Activated CD4-positive, alpha-beta T cell treated with anti-CD3 and anti-CD28 coated beads, Interleukin-2, amount 10 ng/mL, durations not matched to agents 24 days and 14 days (primary cell): ENCODE measurements around the gene DOK1. TPM values are rescaled to one million over a fixed set of nuclear protein-coding genes. Genes with fewer than 3 reads are reported as not detected.

Experiments used
- DNase-seq: peaks from one replicate; pipeline ENCODE4 v3.0.0; 2022
- H3K27ac Mint-ChIP-seq: one replicate; pipeline ENCODE4 v1.8.0; 2022; ENCODE audit warnings: mild to moderate bottlenecking, mixed read lengths
- H3K27me3 Mint-ChIP-seq: one replicate; pipeline ENCODE4 v1.8.0; 2022; ENCODE audit warnings: mixed read lengths
- H3K36me3 Mint-ChIP-seq: one replicate; pipeline ENCODE4 v1.8.0; 2022; ENCODE audit warnings: low read depth, mild to moderate bottlenecking, mixed read lengths
- H3K4me1 Mint-ChIP-seq: one replicate; pipeline ENCODE4 v1.8.0; 2021; ENCODE audit warnings: mixed read lengths
- H3K4me3 Mint-ChIP-seq: one replicate; pipeline ENCODE4 v1.8.0; 2022; ENCODE audit warnings: mild to moderate bottlenecking, moderate library complexity, mixed read lengths
- H3K9me3 Mint-ChIP-seq: one replicate; pipeline ENCODE4 v1.8.0; 2021; ENCODE audit warnings: mixed read lengths
- intact Hi-C: fragments of 100-400 bp; cut with micrococcal nuclease; formaldehyde crosslinking; loops from one replicate; pipeline ENCODE4 v1.15.1; 2023
- total RNA-seq: library from RNA; stranded (reverse); gene quantifications from 2 replicates; pipeline ENCODE4 v1.2.3, GENCODE V29; 2022

The DOK1 gene
- total RNA-seq, 1 donor from 2014 or later = 34.2 TPM

- H3K4me3 Mint-ChIP-seq = peak overlapping the region; percentile 81
- DNase-seq = peak; percentile 68
- peaks cover 80% of the 10 kb centered on the region for H3K27me3 Mint-ChIP-seq
- peaks cover 7% of the 10 kb centered on the region for H3K9me3 Mint-ChIP-seq
- H3K27ac Mint-ChIP-seq = peak overlapping the region; percentile 72
- H3K4me1 Mint-ChIP-seq = peaks cover 25% of the 10 kb centered on the region
- H3K36me3 Mint-ChIP-seq = peaks cover 9% of the 10 kb centered on the region
- intact Hi-C loops = loop anchor here (1.0 kb wide), 1 partner anchor 16 kb away; the partner anchor contains the start of gene LBX2
Observed at GRCh38 chr2:74515271-74515980, 39.1 kb upstream of the DOK1 start.

- peak overlapping the region; percentile 79 for H3K4me3 Mint-ChIP-seq
Observed at GRCh38 chr2:74515981-74516633, 38.4 kb upstream of the DOK1 start.

GRCh38 chr2:74516650-74517049, 37.9 kb upstream of the DOK1 start:
- Mint-ChIP-seq H3K27ac (no peak overlapping the region), H3K9me3 (peaks cover 7% of the 10 kb centered on the region), H3K27me3 (peaks cover 77% of the 10 kb centered on the region), H3K4me3 (peak overlapping the region; percentile 79), H3K36me3 (peaks cover 9% of the 10 kb centered on the region), H3K4me1 (peaks cover 19% of the 10 kb centered on the region)
- intact Hi-C loops = loop anchor here (1.0 kb wide), 1 partner anchor 13 kb away; the partner anchor contains the start of genes AUP1 and HTRA2
- DNase-seq = no peak

More at GRCh38 chr2:74515981-74516633, 38.4 kb upstream of the DOK1 start:
- intact Hi-C loops = loop anchor here (1.0 kb wide), 1 partner anchor 17 kb away; the partner anchor contains the start of gene LBX2
- Mint-ChIP-seq H3K4me1 (peaks cover 21% of the 10 kb centered on the region), H3K9me3 (peaks cover 7% of the 10 kb centered on the region), H3K36me3 (peaks cover 9% of the 10 kb centered on the region), H3K27ac (no peak overlapping the region), H3K27me3 (peaks cover 81% of the 10 kb centered on the region)
- peak; percentile 93 for DNase-seq

GRCh38 chr2:74522516-74522915, 32.0 kb upstream of the DOK1 start:
- peaks cover 18% of the 10 kb centered on the region for H3K4me1 Mint-ChIP-seq
- H3K36me3 Mint-ChIP-seq = peaks cover 24% of the 10 kb centered on the region
- H3K27ac Mint-ChIP-seq = no peak overlapping the region
- intact Hi-C loops = no loop called here
- no peak overlapping the region for H3K4me3 Mint-ChIP-seq
- peaks cover 36% of the 10 kb centered on the region for H3K27me3 Mint-ChIP-seq
- no peak for DNase-seq
- H3K9me3 Mint-ChIP-seq = no peaks in the 10 kb centered on the region

- H3K27me3 Mint-ChIP-seq = peaks cover 21% of the 10 kb centered on the region
- peaks cover 37% of the 10 kb centered on the region for H3K36me3 Mint-ChIP-seq
- peaks cover 22% of the 10 kb centered on the region for H3K4me1 Mint-ChIP-seq
- H3K27ac Mint-ChIP-seq = no peak overlapping the region
- H3K4me3 Mint-ChIP-seq = no peak overlapping the region
- no peaks in the 10 kb centered on the region for H3K9me3 Mint-ChIP-seq
- DNase-seq = no peak
- intact Hi-C loops = no loop called here
Observed at GRCh38 chr2:74524005-74524404, 30.5 kb upstream of the DOK1 start.

GRCh38 chr2:74524955-74525716, 29.4 kb upstream of the DOK1 start:
- Mint-ChIP-seq H3K4me1 (peaks cover 22% of the 10 kb centered on the region), H3K27me3 (peaks cover 12% of the 10 kb centered on the region), H3K9me3 (no peaks in the 10 kb centered on the region), H3K27ac (no peak overlapping the region), H3K4me3 (no peak overlapping the region), H3K36me3 (peaks cover 39% of the 10 kb centered on the region)
- intact Hi-C loops = no loop called here
- DNase-seq = no peak

GRCh38 chr2:74525717-74526648, 28.5 kb upstream of the DOK1 start, which contains the start of gene DQX1:
Gene DQX1, minus strand, starts transcription at chr2:74526231. Its CDS starts 502 bp downstream, at chr2:74525729.
- H3K36me3 Mint-ChIP-seq = peaks cover 41% of the 10 kb centered on the region
- H3K9me3 Mint-ChIP-seq = no peaks in the 10 kb centered on the region
- peaks cover 26% of the 10 kb centered on the region for H3K4me1 Mint-ChIP-seq
- H3K27ac Mint-ChIP-seq = no peak within 1 kb of the TSS
- H3K27me3 Mint-ChIP-seq = peaks cover 5% of the 10 kb centered on the region
- H3K4me3 Mint-ChIP-seq = peak within 1 kb of the TSS; percentile 43
- DNase-seq = peak; percentile 76
- intact Hi-C loops = no loop called here

- intact Hi-C loops = no loop called here
- peaks cover under 1% of the 10 kb centered on the region for H3K27me3 Mint-ChIP-seq
- no peaks in the 10 kb centered on the region for H3K9me3 Mint-ChIP-seq
- H3K4me3 Mint-ChIP-seq = peak overlapping the region; percentile 43
- H3K4me1 Mint-ChIP-seq = peaks cover 33% of the 10 kb centered on the region
- DNase-seq = no peak
- H3K27ac Mint-ChIP-seq = no peak overlapping the region
- peaks cover 46% of the 10 kb centered on the region for H3K36me3 Mint-ChIP-seq
Observed at GRCh38 chr2:74526649-74527230, 27.8 kb upstream of the DOK1 start.

GRCh38 chr2:74527741-74528140, 26.8 kb upstream of the DOK1 start:
- peak overlapping the region; percentile 96 for H3K4me3 Mint-ChIP-seq
- DNase-seq = no peak
- H3K27ac Mint-ChIP-seq = no peak overlapping the region
- H3K27me3 Mint-ChIP-seq = no peaks in the 10 kb centered on the region
- peaks cover 38% of the 10 kb centered on the region for H3K4me1 Mint-ChIP-seq
- H3K9me3 Mint-ChIP-seq = no peaks in the 10 kb centered on the region
- H3K36me3 Mint-ChIP-seq = peaks cover 55% of the 10 kb centered on the region
- intact Hi-C loops = no loop called here

GRCh38 chr2:74528600-74529356, 25.7 kb upstream of the DOK1 start:
- H3K4me3 Mint-ChIP-seq = peak overlapping the region; percentile 96
- no peak for DNase-seq
- intact Hi-C loops = loop anchor here (1.0 kb wide), 8 partner anchors 11 to 430 kb away; partner anchors contain the start of genes DOK1, INO80B, MRPL53 and POLE4
- peaks cover 56% of the 10 kb centered on the region for H3K36me3 Mint-ChIP-seq
- peak overlapping the region; percentile 96 for H3K27ac Mint-ChIP-seq
- no peaks in the 10 kb centered on the region for H3K9me3 Mint-ChIP-seq
- no peaks in the 10 kb centered on the region for H3K27me3 Mint-ChIP-seq
- peaks cover 35% of the 10 kb centered on the region for H3K4me1 Mint-ChIP-seq

GRCh38 chr2:74529357-74530238, 24.9 kb upstream of the DOK1 start, which contains the start of the genes AUP1 and HTRA2:
Gene AUP1, minus strand, starts transcription at chr2:74529706. Its CDS starts 77 bp downstream, at chr2:74529629.
Gene HTRA2, plus strand, starts transcription at chr2:74529933. Its CDS starts 74 bp downstream, at chr2:74530007.
- Mint-ChIP-seq H3K9me3 (no peaks in the 10 kb centered on the region), H3K27ac (peak within 1 kb of the TSS; percentile 96), H3K36me3 (peaks cover 58% of the 10 kb centered on the region), H3K4me3 (peak within 1 kb of the TSS; percentile 96), H3K4me1 (peaks cover 35% of the 10 kb centered on the region), H3K27me3 (no peaks in the 10 kb centered on the region)
- intact Hi-C loops = loop anchor here (1.0 kb wide), 9 partner anchors 12 to 429 kb away; partner anchors contain the start of genes DOK1, INO80B, MRPL53 and POLE4
- peak; percentile 97 for DNase-seq
